ENCODE data around the gene SHKBP1.
"Not testable (repeated sequence)": the region's sequence is repeated elsewhere in the genome, so short reads cannot be mapped to it uniquely, and the experiment has no call there.

Gene SHKBP1

GRCh38 chr19:40616941-40617340 is 40.3 kb downstream of the SHKBP1 start:
- DNase-seq, result no peak

GRCh38 chr19:40617961-40618360 is 41.3 kb downstream of the SHKBP1 start:
- no peak for DNase-seq

GRCh38 chr19:40619333-40620160 is 42.9 kb downstream of the SHKBP1 start:
- DNase-seq, result no peak

DNA sequence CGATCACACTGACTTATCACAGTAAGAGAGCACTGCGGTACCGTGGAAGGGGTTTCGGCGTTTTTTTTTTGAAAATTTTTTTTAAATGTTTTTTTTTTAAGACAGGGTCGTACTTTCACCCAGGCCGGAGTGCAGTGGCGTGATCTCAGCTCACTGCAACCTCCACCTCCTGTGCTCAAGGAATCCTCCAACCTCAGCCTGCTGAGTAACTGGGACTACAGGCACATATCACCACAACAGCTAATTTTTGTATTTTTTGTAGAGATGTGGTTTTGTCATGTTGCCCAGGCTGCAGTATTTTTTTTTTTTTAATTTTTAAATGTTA is 43.5 kb downstream of the SHKBP1 start:
- DNase-seq, result no peak

GRCh38 chr19:40621283-40621682 is 44.6 kb downstream of the SHKBP1 start:
- DNase-seq, result no peak

DNA sequence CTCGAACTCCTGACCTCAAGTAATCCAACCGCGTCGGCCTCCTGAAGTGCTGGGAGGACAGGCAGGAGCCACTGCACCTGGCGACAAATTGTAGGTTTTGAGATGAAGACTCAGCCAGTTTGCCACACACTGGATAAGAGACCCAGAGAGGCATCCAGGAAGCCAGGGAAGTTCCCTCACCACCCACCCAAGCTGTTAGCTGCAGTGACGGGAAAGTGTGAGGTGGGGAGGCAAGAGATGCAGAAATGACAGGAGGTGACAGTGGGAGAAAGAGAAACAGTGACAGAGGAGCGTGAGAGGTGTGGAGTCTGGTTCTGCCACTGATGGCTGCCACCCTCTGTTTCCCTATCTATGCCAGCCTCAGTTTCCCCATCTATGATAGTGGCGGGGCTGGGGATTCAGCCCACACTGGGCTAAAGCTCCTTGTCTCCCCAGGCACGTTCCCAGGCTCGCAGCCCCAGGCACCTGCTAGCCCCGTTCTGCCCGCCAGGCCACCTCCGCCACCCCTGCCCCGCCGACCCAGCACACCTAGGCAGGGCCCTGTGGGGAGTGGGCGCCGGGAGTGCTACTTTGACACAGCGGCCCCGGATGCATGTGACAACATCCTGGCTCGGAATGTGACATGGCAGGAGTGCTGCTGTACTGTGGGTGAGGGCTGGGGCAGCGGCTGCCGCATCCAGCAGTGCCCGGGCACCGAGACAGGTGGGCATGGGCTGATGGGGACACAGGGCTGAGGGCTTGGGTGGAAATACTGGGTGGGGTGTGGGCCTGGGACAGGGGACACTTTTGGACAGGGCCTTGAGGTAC is 45.5 kb downstream of the SHKBP1 start:
- DNase-seq, result no peak

DNA sequence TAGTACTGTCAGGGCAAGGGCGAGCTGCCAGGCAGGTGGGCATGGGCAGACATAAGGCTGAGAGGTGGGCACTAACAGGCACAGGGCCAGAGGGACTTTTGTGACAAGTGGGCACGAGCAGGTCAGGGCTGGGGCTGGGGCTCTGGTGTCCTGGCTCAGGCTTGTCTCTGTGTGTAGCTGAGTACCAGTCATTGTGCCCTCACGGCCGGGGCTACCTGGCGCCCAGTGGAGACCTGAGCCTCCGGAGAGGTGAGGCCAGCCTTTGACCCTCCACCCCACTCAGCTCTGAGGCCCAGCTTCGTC is 46.1 kb downstream of the SHKBP1 start:
- no peak for DNase-seq

DNA sequence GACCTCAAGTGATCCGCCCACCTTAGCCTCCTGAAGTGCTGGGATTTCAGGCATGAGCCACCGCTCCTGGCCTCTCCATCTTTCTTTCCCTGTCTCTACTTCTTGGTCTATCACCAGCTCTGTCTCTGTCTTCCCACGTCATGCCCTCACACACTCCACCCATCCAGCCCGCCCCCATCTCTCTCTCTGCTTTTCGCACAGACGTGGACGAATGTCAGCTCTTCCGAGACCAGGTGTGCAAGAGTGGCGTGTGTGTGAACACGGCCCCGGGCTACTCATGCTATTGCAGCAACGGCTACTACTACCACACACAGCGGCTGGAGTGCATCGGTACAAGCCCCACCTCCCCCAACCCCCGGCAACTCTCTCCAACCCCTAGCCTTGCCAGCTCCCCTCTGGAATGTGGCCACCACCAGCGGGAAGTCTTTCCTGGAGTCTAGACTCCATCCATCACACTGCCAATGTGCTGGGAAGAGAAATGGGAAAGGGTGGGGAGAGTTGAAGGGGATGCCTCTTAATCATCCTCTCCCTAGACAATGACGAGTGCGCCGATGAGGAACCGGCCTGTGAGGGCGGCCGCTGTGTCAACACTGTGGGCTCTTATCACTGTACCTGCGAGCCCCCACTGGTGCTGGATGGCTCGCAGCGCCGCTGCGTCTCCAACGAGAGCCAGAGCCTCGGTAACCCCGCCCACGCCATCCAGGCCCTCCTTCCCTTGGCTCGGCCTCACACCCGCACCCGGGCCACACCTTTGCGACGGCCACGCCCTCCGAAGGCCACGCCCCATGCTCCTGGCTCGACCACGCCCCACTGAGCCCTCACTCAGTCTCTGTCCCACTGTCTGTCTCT is 47.0 kb downstream of the SHKBP1 start:
- DNase-seq, result peak; percentile 85

DNA sequence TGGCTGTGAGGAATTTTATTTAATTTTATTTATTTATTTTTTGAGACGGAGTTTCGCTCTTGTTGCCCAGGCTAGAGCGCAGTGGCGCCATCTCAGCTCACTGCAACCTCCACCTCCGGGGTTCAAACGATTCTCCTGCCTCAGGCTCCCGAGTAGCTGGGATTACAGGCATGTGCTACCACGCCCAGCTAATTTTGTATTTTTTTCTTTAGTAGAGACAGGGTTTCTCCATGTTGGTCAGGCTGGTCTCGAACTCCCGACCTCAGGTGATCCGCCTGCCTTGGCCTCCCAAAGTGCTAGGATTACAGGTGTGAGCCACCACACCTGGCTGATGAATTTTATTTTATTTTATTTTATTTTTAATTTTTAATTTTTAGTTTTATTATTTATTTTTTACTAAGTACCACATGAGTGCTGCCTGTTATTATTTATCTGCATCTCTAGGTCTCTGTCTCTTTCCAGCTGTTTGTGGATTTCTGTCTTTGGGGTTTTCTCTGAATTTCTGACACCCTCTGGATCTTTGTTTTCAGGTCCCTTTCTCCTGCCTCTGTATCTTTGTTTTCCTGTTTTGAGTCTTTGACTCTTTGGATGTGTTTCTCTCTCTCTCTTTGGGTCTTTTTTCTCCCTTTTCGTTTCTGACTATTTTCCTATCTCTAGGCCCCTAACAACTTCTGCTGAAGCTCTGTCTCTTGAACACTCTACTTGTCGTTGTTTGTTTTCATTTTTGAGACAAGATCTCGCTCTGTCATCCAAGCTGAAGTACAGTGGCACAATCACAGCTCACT is 47.9 kb downstream of the SHKBP1 start:
- not testable (repeated sequence) for DNase-seq

DNA sequence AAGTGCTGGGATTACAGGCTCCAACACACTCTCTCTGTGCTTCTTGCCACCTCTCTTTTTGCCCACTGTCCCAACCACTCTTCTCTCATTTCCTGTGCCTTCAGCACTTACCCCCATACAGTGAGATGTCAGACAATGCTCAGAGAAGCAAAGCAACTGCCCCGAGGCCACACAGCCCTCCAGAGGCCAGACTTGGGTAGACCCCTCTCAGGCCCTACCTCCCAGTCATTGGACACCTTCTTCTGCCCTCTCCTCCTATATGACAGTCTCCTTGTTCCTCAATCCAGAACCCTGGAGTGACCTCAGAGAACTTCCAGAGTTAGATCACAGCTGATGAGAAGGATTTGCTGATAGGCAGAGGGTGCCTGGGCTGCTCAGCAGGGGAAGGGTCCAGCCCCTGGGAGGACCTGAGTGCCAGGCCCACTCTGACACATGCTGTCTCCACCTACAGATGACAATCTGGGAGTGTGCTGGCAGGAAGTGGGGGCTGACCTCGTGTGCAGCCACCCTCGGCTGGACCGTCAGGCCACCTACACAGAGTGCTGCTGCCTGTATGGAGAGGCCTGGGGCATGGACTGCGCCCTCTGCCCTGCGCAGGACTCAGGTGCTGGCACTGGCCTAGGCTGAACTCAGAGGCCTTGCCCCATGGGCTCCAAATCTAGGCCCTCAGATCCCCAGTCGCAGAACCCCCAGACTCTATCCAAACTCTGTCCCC is 48.9 kb downstream of the SHKBP1 start:
- peak; percentile 3 for DNase-seq

DNA sequence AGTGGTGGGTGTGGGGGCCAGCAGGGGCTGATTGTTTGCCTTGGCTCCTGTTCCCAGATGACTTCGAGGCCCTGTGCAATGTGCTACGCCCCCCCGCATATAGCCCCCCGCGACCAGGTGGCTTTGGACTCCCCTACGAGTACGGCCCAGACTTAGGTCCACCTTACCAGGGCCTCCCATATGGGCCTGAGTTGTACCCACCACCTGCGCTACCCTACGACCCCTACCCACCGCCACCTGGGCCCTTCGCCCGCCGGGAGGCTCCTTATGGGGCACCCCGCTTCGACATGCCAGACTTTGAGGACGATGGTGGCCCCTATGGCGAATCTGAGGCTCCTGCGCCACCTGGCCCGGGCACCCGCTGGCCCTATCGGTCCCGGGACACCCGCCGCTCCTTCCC is 50.2 kb downstream of the SHKBP1 start:
- DNase-seq, result no peak

DNA sequence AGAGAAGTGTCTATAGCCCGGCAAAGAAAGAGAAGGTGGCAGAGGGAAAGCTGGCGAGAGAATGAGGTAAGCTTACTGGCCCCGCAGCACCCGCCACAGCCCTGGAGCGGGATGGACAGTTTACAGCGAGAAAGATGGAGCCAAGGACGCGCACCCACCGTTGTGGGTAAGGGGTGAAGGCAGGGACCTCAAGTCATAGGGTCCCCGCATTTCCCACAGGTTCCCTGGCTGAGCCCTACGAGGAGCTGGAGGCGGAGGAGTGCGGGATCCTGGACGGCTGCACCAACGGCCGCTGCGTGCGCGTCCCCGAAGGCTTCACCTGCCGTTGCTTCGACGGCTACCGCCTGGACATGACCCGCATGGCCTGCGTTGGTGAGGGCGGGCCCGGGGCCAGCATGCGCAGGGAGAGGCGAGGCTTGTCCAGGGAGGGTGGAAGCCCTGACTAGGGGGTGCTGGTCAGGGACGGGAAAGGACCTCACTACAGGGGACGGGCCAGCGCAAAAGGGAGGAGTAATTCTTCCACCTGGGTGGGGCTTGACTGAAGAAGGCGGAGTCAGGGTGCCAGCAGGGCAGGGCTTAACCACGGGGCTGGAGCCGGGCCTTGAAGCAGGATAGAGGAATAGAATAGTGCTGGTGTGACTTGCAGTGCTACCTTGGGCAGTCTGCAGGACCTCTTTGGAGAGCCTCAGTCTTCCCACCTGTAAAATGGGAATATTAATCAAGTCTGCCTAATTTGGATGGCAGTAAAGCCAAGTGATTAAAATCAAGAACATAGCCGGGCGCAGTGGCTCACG is 51.0 kb downstream of the SHKBP1 start:
- no peak for DNase-seq

GRCh38 chr19:40629346-40629745 is 52.7 kb downstream of the SHKBP1 start:
- no peak for DNase-seq

DNA sequence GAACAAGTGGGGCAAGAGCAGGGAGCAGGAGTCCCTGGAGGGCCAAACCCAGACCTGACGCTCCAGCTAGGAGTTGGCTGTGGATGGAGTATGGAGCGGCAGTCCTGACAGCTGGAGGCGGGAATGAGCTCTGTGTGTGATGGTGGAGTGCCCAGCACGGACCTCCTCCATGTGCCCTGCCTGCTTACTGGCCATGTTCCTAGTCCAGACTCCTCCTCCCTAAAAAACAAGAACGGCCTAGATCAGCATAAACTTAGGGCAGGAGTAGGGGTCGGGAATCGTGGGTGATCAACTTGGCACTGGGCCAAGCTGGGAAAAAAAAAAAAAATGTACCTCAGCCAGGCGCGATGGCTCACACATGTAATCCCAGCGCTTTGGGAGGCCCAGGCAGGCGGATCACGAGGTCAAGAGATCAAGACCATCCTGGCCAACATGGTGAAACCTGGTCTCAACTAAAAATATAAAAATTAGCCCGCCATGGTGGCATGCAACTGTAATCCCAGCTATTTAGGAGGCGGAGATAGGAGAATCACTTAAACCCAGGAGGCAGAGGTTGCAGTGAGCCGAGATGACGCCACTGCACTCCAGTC is 54.0 kb downstream of the SHKBP1 start:
- no peak for DNase-seq

DNA sequence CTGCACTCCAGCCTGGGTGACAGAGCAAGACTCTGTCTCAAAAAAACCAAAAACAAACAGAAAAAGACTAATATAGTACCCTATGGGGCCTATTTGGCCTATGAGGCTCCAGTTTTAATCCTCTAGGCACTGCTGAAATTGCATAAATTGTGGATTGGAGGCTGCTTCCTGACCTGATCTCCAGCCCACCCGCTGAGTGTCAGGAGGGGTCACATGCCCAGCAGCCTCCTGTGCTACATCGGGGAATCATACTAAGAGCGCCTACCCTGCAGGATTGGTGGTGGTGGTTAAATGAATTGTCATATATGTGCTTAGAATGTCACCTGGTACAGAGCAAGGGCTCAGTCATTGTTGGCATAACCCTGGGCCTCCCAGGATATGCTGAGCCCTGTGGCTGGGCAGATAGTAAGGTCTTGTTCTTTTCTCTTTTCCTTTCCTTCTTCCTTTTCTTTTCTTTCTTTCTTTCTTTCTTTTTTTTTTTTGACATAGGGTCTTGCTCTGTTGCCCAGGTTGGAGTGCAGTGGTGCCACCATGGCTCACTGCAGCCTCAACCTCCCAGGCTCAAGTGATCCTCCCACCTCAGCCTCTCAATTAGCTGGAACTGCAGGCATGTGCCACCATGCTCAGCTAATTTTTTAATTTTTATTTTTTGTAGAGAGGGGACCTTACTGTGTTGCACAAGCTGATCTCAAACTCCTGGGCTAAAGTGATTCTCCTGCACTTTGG is 55.8 kb downstream of the SHKBP1 start:
- DNase-seq, result no peak

DNA sequence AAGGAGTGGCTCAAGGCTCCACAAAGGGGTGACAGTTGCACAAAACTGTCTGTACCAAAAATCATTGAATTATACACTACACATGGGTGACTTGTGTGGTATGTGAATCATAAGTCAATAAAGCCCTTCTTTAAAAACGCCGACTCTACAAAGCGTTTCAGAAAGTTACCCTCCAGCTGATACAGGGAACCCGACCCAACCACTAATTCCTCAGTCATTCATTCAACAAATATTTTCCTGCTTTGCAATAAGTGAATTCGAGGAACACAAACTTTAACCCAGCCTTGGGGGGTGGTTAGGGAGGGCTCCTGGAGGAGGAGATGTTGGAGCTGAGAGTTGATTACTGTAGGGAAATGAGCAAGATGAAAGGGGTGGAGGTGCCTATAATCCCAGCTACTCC is 56.5 kb downstream of the SHKBP1 start:
- peak; percentile 19 for DNase-seq

- no peak for DNase-seq
These were observed 61.7 kb downstream of the SHKBP1 start for GRCh38 chr19:40638327-40638726.

DNA sequence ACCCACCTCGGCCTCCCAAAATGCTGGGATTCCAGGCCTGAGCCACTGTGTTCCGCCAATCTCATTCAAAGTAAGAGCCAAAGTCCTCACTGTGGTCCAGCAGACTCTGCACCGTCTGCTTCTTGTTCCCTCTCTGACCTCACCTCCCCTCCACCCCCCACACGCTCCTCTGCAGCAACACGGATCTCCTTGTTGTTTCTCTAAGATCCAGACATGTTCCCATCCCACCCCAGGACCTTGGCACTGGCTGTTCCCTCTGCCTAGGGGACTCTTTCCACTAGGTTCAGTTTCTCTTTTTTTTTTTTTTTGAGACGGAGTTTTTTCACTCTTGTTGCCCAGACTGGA is 62.9 kb downstream of the SHKBP1 start:
- no peak for DNase-seq

DNA sequence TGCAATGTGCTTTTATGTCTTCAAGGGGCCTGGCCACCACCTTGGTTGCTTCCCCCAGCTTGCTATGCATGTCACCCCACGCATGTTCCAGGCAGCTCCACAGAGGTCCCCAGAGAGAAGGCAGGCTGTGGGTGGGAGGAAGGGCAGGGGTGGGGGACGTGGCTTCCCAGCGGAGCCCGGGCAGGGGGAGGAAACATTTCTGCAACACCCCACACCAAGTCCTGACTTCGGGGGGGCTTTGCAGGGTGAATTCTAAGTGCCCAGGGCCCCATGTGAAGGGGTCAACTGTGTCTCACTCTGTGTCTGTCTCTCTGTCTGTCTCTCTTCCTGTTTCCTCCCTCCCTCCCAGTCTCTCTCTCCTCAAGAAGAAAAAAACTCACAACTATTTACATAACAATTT is 64.1 kb downstream of the SHKBP1 start:
- peak; percentile 24 for DNase-seq

All from kidney glomerular epithelial cell (primary cell).